K562 (cell line): ENCODE data around the gene NOP16. TPM values are rescaled to one million over a fixed set of nuclear protein-coding genes. Genes with fewer than 3 reads are reported as not detected.

Experiments
- CHD1 ChIP-seq: fragments of 200-600 bp; sonication (generic); IDR thresholded peaks from one replicate; pipeline ENCODE4 v1.6.1; 2012; ENCODE audit warnings: mild to moderate bottlenecking, moderate library complexity, low read length, inconsistent platforms
- HDAC6 ChIP-seq: IDR thresholded peaks from 2 replicates; pipeline ENCODE4 v1.6.1; 2012; ENCODE audit warnings: low read depth, mild to moderate bottlenecking, control low read depth, inconsistent platforms, low read length, moderate library complexity
- HNRNPK ChIP-seq: fragments of 200-400 bp; formaldehyde crosslinking; IDR thresholded peaks from one replicate; pipeline ENCODE4 v1.6.1; 2018; ENCODE audit warnings: mild to moderate bottlenecking, low read depth, low read length; ENCODE audit not compliant: poor library complexity, severe bottlenecking
- MTA3 ChIP-seq: fragments of 450-650 bp; formaldehyde crosslinking; IDR thresholded peaks from 2 replicates; pipeline ENCODE4 v1.6.1; 2017; ENCODE audit warnings: mild to moderate bottlenecking, borderline replicate concordance
- NCOA6 ChIP-seq: fragments of 450-650 bp; IDR thresholded peaks from 2 replicates; pipeline ENCODE4 v1.6.1; 2017; ENCODE audit warnings: mild to moderate bottlenecking
- SIX5 ChIP-seq, 2 experiments: IDR thresholded peaks; 2 replicates each; pipeline ENCODE4 v1.6.1; 2011; ENCODE audit warnings: low read length in 2 of 2, borderline replicate concordance in 1 of 2, low read depth in 1 of 2, mild to moderate bottlenecking in 1 of 2, moderate library complexity in 1 of 2; ENCODE audit not compliant: insufficient read depth in 1 of 2
- SMARCA4 ChIP-seq: fragments of 450-650 bp; IDR thresholded peaks from 2 replicates; pipeline ENCODE4 v1.6.1; 2016
- SRSF1 ChIP-seq: fragments of 200-400 bp; formaldehyde crosslinking; IDR thresholded peaks from 2 replicates; pipeline ENCODE4 v1.6.1; 2017; ENCODE audit warnings: mild to moderate bottlenecking, low read depth, low read length, moderate library complexity
- ZNF184 ChIP-seq: sonication (generic); formaldehyde crosslinking; IDR thresholded peaks from 2 replicates; pipeline ENCODE4 v1.5.0; 2020; ENCODE audit warnings: missing genetic modification reagents
- ZNF324 ChIP-seq: fragments of 250-450 bp; sonication (Bioruptor Pico); IDR thresholded peaks from 2 replicates; pipeline ENCODE4 v1.4.0; 2020; ENCODE audit warnings: mild to moderate bottlenecking
- ZNF561 ChIP-seq: fragments of 450-650 bp; formaldehyde crosslinking; conservative IDR thresholded peaks from 2 replicates; pipeline ENCODE4 v1.4.0; 2020; ENCODE audit warnings: mild to moderate bottlenecking, moderate library complexity
- ZNF57 ChIP-seq: fragments of 450-650 bp; formaldehyde crosslinking; IDR thresholded peaks from 2 replicates; pipeline ENCODE4 v1.4.0; 2020; ENCODE audit warnings: mild to moderate bottlenecking, moderate library complexity
- ZNF644 ChIP-seq: fragments of 200-800 bp; sonication (Bioruptor generic); IDR thresholded peaks from 2 replicates; pipeline ENCODE4 v1.6.1; 2016; ENCODE audit warnings: low read depth, missing genetic modification characterization, missing compliant biosample characterization
- ZZZ3 ChIP-seq: fragments of 450-650 bp; IDR thresholded peaks from 2 replicates; pipeline ENCODE4 v1.6.1; 2016; ENCODE audit warnings: antibody characterized with exemption, mild to moderate bottlenecking, moderate library complexity
- polyA plus RNA-seq, 8 experiments: library from polyadenylated mRNA; depleted of rRNA in 4 of 8; stranded (reverse) in 5 of 8; unstranded in 3 of 8; fragments of >200 nt; fragmentation: Nextera tagmentation in 2 of 8; fragmentation: Illumina TruSeq in 1 of 8; extraction: Ambion mirVana in 2 of 8; extraction: Trizol in 1 of 8; gene quantifications; 2 replicates each; pipeline versions ENCODE4 v1.2.1 to v1.2.3, GENCODE V29; 2011 to 2014; ENCODE audit warnings: inconsistent platforms in 1 of 8, missing spikeins in 1 of 8
- total RNA-seq, 7 experiments: library from RNA; depleted of rRNA in 6 of 7; stranded (reverse); fragments of >200 nt in 6 of 7; fragmentation: Illumina TruSeq in 2 of 7; extraction: Trizol in 2 of 7; gene quantifications; 2 replicates each; pipeline versions ENCODE4 v1.2.1 to v1.2.3, GENCODE V29; 2011 to 2021; ENCODE audit warnings: low replicate concordance in 1 of 7
- TF ChIP-seq, protein P1 (sequence below), 3 experiments: fragments of 200-800 bp in 1 of 3; sonication (Bioruptor generic) in 1 of 3; sonication (generic) in 1 of 3; formaldehyde crosslinking in 1 of 3; IDR thresholded peaks; 2 replicates each; pipeline versions ENCODE4 v1.6.1 to v1.8.0; 2016 to 2022; ENCODE audit warnings: mild to moderate bottlenecking in 2 of 3, missing compliant biosample characterization in 2 of 3, missing genetic modification characterization in 2 of 3, missing genetic modification reagents in 1 of 3
- TF ChIP-seq, protein P2 (sequence below): fragments of 450-650 bp; IDR thresholded peaks from 2 replicates; pipeline ENCODE4 v1.6.1; 2016; ENCODE audit warnings: antibody characterized with exemption
- TF ChIP-seq, protein P3 (sequence below): fragments of 250-450 bp; sonication (Bioruptor Pico); IDR thresholded peaks from 2 replicates; pipeline ENCODE4 v1.4.0; 2020; ENCODE audit warnings: mild to moderate bottlenecking, moderate library complexity, borderline replicate concordance
- TF ChIP-seq, protein P4 (sequence below), 2 experiments: fragments of 150-350 bp in 1 of 2; IDR thresholded peaks; 2 replicates each; pipeline ENCODE4 v1.6.1; 2012 to 2016; ENCODE audit warnings: low read depth in 2 of 2, low read length in 2 of 2, mild to moderate bottlenecking in 1 of 2, moderate library complexity in 1 of 2

The NOP16 gene
- total and polyA plus RNA-seq, 9 of the 15 experiments (the other 6 are each of a cell fraction or from before 2014, with no cell fraction given): 92.5 to 342 (median 148) TPM

DNA sequence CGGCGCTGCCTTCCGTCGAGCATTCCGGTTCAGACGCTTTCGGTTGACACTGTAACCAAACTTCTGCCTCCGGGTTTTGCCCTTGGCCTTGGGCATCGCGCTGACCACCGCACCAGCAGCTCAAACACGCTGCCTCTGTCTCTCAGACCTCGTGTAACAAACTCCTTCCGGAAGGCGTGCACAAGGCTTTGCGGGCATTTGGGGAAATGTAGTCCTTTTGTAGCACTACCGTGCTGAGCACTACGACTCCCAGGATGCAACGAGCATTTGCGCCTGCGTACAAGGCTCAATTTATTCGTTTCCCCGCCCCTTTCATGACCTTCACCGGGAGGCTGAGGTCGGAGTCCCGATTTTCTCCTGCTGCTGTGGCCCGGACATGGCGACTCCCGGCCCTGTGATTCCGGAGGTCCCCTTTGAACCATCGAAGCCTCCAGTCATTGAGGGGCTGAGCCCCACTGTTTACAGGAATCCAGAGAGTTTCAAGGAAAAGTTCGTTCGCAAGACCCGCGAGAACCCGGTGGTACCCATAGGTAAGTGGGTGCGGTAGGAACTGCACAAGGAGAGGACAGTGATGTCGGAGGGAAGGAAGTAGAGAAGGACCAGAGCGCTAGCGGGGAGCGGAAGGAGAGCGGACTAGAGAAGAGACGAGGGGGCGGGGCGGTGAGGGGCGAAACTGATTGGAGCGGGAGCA is at the start of gene NOP16, which contains the start of gene HIGD2A (continued):
- TF ChIP-seq SMARCA4 (peak; percentile 42; the same call in 1 of the 2 replicates), CHD1 (peak; percentile 35), NCOA6 (no peak), MTA3 (peak; percentile 87; the same call in 1 of the 2 replicates), SRSF1 (no peak), ZNF184 (no peak), ZNF561 (CRISPR knock-in tag) (no peak), ZNF57 (no peak), ZZZ3 (peak; percentile 51; the same call in 1 of the 2 replicates), ZNF644 (no peak; the same call in 1 of the 2 replicates), HDAC6 (no peak), HNRNPK (no peak), ZNF324 (CRISPR knock-in tag) (no peak), SIX5 (IDR thresholded peaks at IDR 0.05; ENCODE audit: borderline replicate concordance in 1 of 2, insufficient read depth in 1 of 2, low read depth in 1 of 2, low read length in 2 of 2) (peak; percentile 81 to 86)
- TF ChIP-seq, protein P1, sequence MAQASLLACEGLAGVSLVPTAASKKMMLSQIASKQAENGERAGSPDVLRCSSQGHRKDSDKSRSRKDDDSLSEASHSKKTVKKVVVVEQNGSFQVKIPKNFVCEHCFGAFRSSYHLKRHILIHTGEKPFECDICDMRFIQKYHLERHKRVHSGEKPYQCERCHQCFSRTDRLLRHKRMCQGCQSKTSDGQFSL (CRISPR knock-in tag; IDR thresholded peaks at IDR 0.05): no peak
- TF ChIP-seq, protein P1 (tag; IDR thresholded peaks at IDR 0.05): no peak
- TF ChIP-seq, protein P2, sequence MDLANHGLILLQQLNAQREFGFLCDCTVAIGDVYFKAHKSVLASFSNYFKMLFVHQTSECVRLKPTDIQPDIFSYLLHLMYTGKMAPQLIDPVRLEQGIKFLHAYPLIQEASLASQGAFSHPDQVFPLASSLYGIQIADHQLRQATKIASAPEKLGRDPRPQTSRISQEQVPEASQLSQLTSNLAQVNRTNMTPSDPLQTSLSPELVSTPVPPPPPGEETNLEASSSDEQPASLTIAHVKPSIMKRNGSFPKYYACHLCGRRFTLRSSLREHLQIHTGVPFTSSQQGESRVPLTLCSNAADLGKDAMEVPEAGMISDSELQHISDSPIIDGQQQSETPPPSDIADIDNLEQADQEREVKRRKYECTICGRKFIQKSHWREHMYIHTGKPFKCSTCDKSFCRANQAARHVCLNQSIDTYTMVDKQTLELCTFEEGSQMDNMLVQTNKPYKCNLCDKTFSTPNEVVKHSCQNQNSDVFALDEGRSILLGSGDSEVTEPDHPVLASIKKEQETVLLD: peak; percentile 85
- TF ChIP-seq, protein P3, sequence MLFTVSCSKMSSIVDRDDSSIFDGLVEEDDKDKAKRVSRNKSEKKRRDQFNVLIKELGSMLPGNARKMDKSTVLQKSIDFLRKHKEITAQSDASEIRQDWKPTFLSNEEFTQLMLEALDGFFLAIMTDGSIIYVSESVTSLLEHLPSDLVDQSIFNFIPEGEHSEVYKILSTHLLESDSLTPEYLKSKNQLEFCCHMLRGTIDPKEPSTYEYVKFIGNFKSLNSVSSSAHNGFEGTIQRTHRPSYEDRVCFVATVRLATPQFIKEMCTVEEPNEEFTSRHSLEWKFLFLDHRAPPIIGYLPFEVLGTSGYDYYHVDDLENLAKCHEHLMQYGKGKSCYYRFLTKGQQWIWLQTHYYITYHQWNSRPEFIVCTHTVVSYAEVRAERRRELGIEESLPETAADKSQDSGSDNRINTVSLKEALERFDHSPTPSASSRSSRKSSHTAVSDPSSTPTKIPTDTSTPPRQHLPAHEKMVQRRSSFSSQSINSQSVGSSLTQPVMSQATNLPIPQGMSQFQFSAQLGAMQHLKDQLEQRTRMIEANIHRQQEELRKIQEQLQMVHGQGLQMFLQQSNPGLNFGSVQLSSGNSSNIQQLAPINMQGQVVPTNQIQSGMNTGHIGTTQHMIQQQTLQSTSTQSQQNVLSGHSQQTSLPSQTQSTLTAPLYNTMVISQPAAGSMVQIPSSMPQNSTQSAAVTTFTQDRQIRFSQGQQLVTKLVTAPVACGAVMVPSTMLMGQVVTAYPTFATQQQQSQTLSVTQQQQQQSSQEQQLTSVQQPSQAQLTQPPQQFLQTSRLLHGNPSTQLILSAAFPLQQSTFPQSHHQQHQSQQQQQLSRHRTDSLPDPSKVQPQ: no peak
- TF ChIP-seq, protein P4, sequence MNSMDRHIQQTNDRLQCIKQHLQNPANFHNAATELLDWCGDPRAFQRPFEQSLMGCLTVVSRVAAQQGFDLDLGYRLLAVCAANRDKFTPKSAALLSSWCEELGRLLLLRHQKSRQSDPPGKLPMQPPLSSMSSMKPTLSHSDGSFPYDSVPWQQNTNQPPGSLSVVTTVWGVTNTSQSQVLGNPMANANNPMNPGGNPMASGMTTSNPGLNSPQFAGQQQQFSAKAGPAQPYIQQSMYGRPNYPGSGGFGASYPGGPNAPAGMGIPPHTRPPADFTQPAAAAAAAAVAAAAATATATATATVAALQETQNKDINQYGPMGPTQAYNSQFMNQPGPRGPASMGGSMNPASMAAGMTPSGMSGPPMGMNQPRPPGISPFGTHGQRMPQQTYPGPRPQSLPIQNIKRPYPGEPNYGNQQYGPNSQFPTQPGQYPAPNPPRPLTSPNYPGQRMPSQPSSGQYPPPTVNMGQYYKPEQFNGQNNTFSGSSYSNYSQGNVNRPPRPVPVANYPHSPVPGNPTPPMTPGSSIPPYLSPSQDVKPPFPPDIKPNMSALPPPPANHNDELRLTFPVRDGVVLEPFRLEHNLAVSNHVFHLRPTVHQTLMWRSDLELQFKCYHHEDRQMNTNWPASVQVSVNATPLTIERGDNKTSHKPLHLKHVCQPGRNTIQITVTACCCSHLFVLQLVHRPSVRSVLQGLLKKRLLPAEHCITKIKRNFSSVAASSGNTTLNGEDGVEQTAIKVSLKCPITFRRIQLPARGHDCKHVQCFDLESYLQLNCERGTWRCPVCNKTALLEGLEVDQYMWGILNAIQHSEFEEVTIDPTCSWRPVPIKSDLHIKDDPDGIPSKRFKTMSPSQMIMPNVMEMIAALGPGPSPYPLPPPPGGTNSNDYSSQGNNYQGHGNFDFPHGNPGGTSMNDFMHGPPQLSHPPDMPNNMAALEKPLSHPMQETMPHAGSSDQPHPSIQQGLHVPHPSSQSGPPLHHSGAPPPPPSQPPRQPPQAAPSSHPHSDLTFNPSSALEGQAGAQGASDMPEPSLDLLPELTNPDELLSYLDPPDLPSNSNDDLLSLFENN (IDR thresholded peaks at IDR 0.05; ENCODE audit: low read depth in 2 of 2, low read length in 2 of 2): no peak; a peak in 1 of 4 replicates
